Peyer's patch (tissue), 4 donors: ENCODE measurements around the gene KCTD18.

ENCODE experiments used
- POLR2A ChIP-seq, 2 donors: fragments of 450-650 bp; IDR thresholded peaks; one replicate each; pipeline ENCODE4 v1.5.1; 2017; ENCODE audit warnings: antibody characterized with exemption in 2 of 2, mild to moderate bottlenecking in 2 of 2, moderate library complexity in 2 of 2
- TF ChIP-seq, protein P1 (sequence below), 6 experiments: fragments of 450-650 bp in 4 of 6; fragments of 200-600 bp in 2 of 6; sonication (generic) in 1 of 6; IDR thresholded peaks; one replicate each; pipeline ENCODE4 v1.5.1; 2017 to 2019; ENCODE audit warnings: antibody characterized with exemption in 6 of 6, mild to moderate bottlenecking in 3 of 6, moderate library complexity in 1 of 6

GRCh38 chr2:200452377-200452776 lies 57.5 kb downstream of the KCTD18 start:
- TF ChIP-seq, protein P1, sequence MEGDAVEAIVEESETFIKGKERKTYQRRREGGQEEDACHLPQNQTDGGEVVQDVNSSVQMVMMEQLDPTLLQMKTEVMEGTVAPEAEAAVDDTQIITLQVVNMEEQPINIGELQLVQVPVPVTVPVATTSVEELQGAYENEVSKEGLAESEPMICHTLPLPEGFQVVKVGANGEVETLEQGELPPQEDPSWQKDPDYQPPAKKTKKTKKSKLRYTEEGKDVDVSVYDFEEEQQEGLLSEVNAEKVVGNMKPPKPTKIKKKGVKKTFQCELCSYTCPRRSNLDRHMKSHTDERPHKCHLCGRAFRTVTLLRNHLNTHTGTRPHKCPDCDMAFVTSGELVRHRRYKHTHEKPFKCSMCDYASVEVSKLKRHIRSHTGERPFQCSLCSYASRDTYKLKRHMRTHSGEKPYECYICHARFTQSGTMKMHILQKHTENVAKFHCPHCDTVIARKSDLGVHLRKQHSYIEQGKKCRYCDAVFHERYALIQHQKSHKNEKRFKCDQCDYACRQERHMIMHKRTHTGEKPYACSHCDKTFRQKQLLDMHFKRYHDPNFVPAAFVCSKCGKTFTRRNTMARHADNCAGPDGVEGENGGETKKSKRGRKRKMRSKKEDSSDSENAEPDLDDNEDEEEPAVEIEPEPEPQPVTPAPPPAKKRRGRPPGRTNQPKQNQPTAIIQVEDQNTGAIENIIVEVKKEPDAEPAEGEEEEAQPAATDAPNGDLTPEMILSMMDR (IDR thresholded peaks at IDR 0.05) = no peak
- TF ChIP-seq POLR2A (IDR thresholded peaks at IDR 0.05) = no peak
